PC-9 (cell line): ENCODE measurements around the gene CD99L2. TPM values are rescaled to one million over a fixed set of nuclear protein-coding genes. Genes with fewer than 3 reads are reported as not detected.

Source experiments
- BruUV-seq: library from RNA; stranded (reverse); fragments of 400-500 nt; replicated peaks from 2 replicates; lab custom pipeline; 2021; lab: Mats Ljungman, UMichigan
- CTCF ChIA-PET: fragments of 300-600 bp; sonication (Branson Sonifier 250); formaldehyde crosslinking; loops from one replicate; lab custom pipeline; 2022; ENCODE audit warnings: antibody characterized with exemption; lab: Charles Lee
- POLR2A ChIA-PET: fragments of 300-600 bp; sonication (Branson Sonifier 250); formaldehyde crosslinking; loops from one replicate; lab custom pipeline; 2022; ENCODE audit warnings: antibody characterized with exemption; ENCODE audit not compliant: unreplicated experiment; lab: Charles Lee
- DNase-seq, 2 experiments: peaks; one replicate each; pipeline versions ENCODE4 v3.0.0 to v3.0.0-alpha.2; 2015 to 2022; ENCODE audit warnings: mixed read lengths in 1 of 2
- H2AFZ ChIP-seq: fragments of 200-600 bp; sonication (generic); 2 replicates; pipeline ENCODE4 v1.8.1; 2017; ENCODE audit warnings: antibody characterized with exemption
- H3F3A ChIP-seq: fragments of 200-600 bp; sonication (generic); 2 replicates; pipeline ENCODE4 v1.8.1; 2017; ENCODE audit warnings: antibody characterized with exemption, mild to moderate bottlenecking, low read depth; ENCODE audit not compliant: insufficient read depth
- H3K27ac ChIP-seq: fragments of 200-600 bp; sonication (generic); 2 replicates; pipeline ENCODE4 v1.6.1; 2016; ENCODE audit warnings: mixed run types
- H3K27me3 ChIP-seq: fragments of 200-600 bp; sonication (generic); 2 replicates; pipeline ENCODE4 v1.6.1; 2016; ENCODE audit warnings: low read depth, mixed run types; ENCODE audit not compliant: insufficient read depth
- H3K36me3 ChIP-seq: fragments of 200-600 bp; sonication (generic); 2 replicates; pipeline ENCODE4 v1.6.1; 2016; ENCODE audit warnings: low read depth, mixed run types
- H3K4me1 ChIP-seq: fragments of 200-600 bp; sonication (generic); replicated peaks from 2 replicates; pipeline ENCODE4 v1.6.1; 2016; ENCODE audit warnings: mixed run types; ENCODE audit not compliant: insufficient read depth
- H3K4me2 ChIP-seq: fragments of 200-600 bp; sonication (generic); 2 replicates; pipeline ENCODE4 v1.6.1; 2017; ENCODE audit warnings: mixed run types
- H3K4me3 ChIP-seq: fragments of 200-600 bp; sonication (generic); 2 replicates; pipeline ENCODE4 v1.6.1; 2016; ENCODE audit warnings: mixed run types
- H3K79me2 ChIP-seq: fragments of 200-600 bp; sonication (generic); 2 replicates; pipeline ENCODE4 v1.6.1; 2017; ENCODE audit warnings: low read depth, mixed run types
- H3K9me2 ChIP-seq: fragments of 200-600 bp; sonication (generic); 2 replicates; pipeline ENCODE4 v1.8.1; 2017; ENCODE audit warnings: mild to moderate bottlenecking; ENCODE audit not compliant: insufficient read depth
- H3K9me3 ChIP-seq: fragments of 200-600 bp; sonication (generic); 2 replicates; pipeline ENCODE4 v1.8.1; 2016; ENCODE audit warnings: low read depth; ENCODE audit not compliant: insufficient read depth
- H4K20me1 ChIP-seq: fragments of 200-600 bp; sonication (generic); 2 replicates; pipeline ENCODE4 v1.8.1; 2017; ENCODE audit not compliant: insufficient read depth
- EZH2 ChIP-seq: fragments of 200-600 bp; sonication (generic); IDR thresholded peaks from 2 replicates; pipeline ENCODE4 v1.8.0; 2017; ENCODE audit warnings: antibody characterized with exemption, low read depth
- intact Hi-C: fragments of 100-400 bp; cut with micrococcal nuclease; formaldehyde crosslinking; loops from one replicate; pipeline ENCODE4 v1.10.0; 2022; ENCODE audit not compliant: unreplicated experiment
- total RNA-seq: library from RNA; stranded (reverse); gene quantifications from 2 replicates; pipeline ENCODE4 v1.2.3, GENCODE V29; 2021
- TF ChIP-seq, protein P1 (sequence below): fragments of 200-600 bp; sonication (generic); conservative IDR thresholded peaks from 2 replicates; pipeline ENCODE4 v1.6.1; 2017; ENCODE audit warnings: mixed run types, antibody characterized with exemption, mild to moderate bottlenecking, moderate library complexity

The CD99L2 gene
- total RNA-seq, 1 experiment from 2014 or later, result 22.5 TPM

DNA sequence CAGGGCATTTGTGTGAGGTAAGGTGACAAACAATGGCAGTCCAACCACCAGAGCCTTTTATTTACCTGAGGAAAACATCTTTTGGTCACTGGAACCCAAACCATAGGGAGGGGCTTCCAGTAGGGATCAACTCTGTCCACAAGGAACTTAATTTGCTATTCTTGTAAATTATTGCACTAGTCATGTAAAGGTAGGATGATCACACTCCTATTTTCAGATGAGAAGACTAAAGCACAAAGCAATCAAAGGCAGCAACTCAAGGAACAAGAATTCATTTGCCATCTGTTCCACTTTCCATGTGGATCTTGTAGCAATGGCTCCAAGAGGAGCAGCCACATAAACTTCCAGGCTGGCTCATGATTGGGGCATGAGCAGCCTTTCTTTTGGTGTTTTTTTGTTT, 35.3 kb downstream of the CD99L2 start:
- BruUV-seq, result no TSS peak
- POLR2A ChIA-PET, result no interaction called here

DNA sequence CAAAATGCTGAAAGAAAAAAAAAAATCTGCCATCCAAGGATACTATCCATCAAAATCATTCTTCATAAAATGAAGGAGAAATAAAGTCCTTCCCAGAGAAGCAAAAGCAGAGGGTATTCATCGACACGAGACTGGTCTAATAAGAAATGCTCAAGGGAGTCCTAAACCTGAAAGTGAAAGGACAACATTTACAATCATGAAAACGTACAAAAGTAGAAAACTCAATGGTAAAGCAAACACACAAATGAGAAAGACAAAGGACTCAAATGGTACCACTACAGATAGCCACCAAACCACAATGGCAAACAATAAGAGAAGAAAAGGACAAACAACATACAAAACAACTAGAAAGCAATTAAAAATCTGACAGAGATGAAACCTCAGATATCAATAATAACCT, 41.0 kb downstream of the CD99L2 start:
- Histone ChIP-seq H3K27me3 (no peaks in the 10 kb centered on the region), H3K4me2 (no peak overlapping the region), H3K36me3 (no peaks in the 10 kb centered on the region), H3K9me3 (peaks cover 11% of the 10 kb centered on the region), H3K9me2 (no peaks in the 10 kb centered on the region), H3K79me2 (no peaks in the 10 kb centered on the region), H3K4me1 (no peaks in the 10 kb centered on the region), H2AFZ (no peak overlapping the region), H3F3A (no peaks in the 10 kb centered on the region), H3K27ac (no peak overlapping the region), H3K4me3 (no peak overlapping the region), H4K20me1 (no peaks in the 10 kb centered on the region)
- intact Hi-C loops, result no loop called here
- POLR2A ChIA-PET, result no interaction called here
- CTCF ChIA-PET, result no interaction called here
- BruUV-seq, result no TSS peak
- TF ChIP-seq, protein P1, sequence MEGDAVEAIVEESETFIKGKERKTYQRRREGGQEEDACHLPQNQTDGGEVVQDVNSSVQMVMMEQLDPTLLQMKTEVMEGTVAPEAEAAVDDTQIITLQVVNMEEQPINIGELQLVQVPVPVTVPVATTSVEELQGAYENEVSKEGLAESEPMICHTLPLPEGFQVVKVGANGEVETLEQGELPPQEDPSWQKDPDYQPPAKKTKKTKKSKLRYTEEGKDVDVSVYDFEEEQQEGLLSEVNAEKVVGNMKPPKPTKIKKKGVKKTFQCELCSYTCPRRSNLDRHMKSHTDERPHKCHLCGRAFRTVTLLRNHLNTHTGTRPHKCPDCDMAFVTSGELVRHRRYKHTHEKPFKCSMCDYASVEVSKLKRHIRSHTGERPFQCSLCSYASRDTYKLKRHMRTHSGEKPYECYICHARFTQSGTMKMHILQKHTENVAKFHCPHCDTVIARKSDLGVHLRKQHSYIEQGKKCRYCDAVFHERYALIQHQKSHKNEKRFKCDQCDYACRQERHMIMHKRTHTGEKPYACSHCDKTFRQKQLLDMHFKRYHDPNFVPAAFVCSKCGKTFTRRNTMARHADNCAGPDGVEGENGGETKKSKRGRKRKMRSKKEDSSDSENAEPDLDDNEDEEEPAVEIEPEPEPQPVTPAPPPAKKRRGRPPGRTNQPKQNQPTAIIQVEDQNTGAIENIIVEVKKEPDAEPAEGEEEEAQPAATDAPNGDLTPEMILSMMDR, result no peak
- TF ChIP-seq EZH2, result no peak
- no peak for DNase-seq

More for the DNA sequence above, 35.3 kb downstream of the CD99L2 start:
- Histone ChIP-seq H3F3A (no peaks in the 10 kb centered on the region), H2AFZ (no peak overlapping the region), H3K4me2 (no peak overlapping the region), H3K36me3 (0 out of 2 replicates have a peak, but pooled peaks cover 4% of the 10 kb centered on the region), H3K79me2 (no peaks in the 10 kb centered on the region), H3K27me3 (no peaks in the 10 kb centered on the region), H3K4me3 (no peak overlapping the region), H3K4me1 (no peaks in the 10 kb centered on the region), H3K9me3 (no peaks in the 10 kb centered on the region), H4K20me1 (no peaks in the 10 kb centered on the region), H3K27ac (no peak overlapping the region), H3K9me2 (no peaks in the 10 kb centered on the region)
- no peak for DNase-seq
- CTCF ChIA-PET, result no interaction called here
- no peak for TF ChIP-seq EZH2
- TF ChIP-seq, protein P1, result no peak
- intact Hi-C loops, result no loop called here

DNA sequence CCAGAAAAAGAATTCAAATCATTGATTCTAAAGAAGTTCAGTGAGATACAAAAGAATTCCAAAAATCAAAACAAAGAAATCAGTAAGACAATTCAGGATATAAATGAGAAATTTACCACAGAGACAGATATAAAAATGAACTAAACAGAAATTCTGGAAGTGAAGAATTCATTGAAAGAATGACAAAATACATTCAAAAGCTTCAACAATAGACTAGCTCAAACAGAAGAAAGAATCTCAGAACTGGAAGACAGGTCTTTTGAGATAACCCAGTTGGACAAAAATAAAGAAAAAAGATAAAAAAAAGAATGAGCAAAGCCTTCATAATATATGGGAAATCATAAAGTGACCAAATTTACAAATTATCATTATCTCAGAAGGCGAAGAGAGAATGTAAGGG, 41.7 kb downstream of the CD99L2 start:
- H3K36me3 ChIP-seq, result no peaks in the 10 kb centered on the region
- H2AFZ ChIP-seq, result no peak overlapping the region
- TF ChIP-seq EZH2, result no peak
- TF ChIP-seq, protein P1, result no peak
- no peak overlapping the region for H3K4me2 ChIP-seq
- no peaks in the 10 kb centered on the region for H3K4me1 ChIP-seq
- no peaks in the 10 kb centered on the region for H3K27me3 ChIP-seq
- no TSS peak for BruUV-seq
- DNase-seq, result no peak
- H3K79me2 ChIP-seq, result no peaks in the 10 kb centered on the region
- peaks cover 11% of the 10 kb centered on the region for H3K9me3 ChIP-seq
- no peaks in the 10 kb centered on the region for H3F3A ChIP-seq
- no peaks in the 10 kb centered on the region for H3K9me2 ChIP-seq
- POLR2A ChIA-PET, result no interaction called here
- H4K20me1 ChIP-seq, result no peaks in the 10 kb centered on the region
- intact Hi-C loops, result no loop called here
- CTCF ChIA-PET, result no interaction called here
- H3K4me3 ChIP-seq, result no peak overlapping the region
- H3K27ac ChIP-seq, result no peak overlapping the region
